ENCODE results near the gene CREB1.

DNA sequence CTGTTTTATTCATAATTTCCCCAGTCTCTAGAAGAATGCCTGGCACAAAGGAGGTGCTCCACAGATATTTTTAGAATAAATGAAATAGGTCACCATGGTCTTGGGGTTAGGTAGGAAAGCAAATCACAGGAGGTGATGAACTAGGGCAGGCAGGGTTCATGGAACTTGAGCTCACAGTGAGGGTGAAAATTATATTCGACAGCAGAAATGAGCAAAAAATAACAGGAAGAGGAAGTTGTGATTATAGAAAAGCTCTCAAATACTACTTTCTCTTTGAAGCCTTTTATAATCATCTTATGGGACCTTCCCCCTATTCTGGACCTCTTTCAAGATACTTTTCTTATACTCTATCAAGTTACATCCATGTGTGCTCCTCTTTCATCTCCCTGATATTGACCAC, 4.5 kb upstream of the CREB1 start:
- TF ChIP-seq POLR2A (IDR thresholded peaks at IDR 0.05; ENCODE audit: low read length) (no peak), GATA1 (IDR thresholded peaks at IDR 0.05; ENCODE audit: low read depth, low read length) (no peak)

Measured in erythroblast (primary cell).